Ammon's horn (tissue), 1 donor: ENCODE results near the gene VCL.
"Not testable (repeated sequence)": the region's sequence is repeated elsewhere in the genome, so short reads cannot be mapped to it uniquely, and the experiment has no call there.

Experiments
- DNase-seq: peaks from one replicate; pipeline ENCODE4 v3.0.0-alpha.2; 2016; ENCODE audit warnings: low spot score

Gene VCL

GRCh38 chr10:73997787-73998622, at the start of gene VCL:
Gene VCL, plus strand, starts transcription at chr10:73998116. Its CDS starts 92 bp downstream, at chr10:73998208.
- peak; percentile 98 for DNase-seq

- no peak for DNase-seq
These were observed 48.8 kb upstream of the VCL start for GRCh38 chr10:73948947-73949633.

DNA sequence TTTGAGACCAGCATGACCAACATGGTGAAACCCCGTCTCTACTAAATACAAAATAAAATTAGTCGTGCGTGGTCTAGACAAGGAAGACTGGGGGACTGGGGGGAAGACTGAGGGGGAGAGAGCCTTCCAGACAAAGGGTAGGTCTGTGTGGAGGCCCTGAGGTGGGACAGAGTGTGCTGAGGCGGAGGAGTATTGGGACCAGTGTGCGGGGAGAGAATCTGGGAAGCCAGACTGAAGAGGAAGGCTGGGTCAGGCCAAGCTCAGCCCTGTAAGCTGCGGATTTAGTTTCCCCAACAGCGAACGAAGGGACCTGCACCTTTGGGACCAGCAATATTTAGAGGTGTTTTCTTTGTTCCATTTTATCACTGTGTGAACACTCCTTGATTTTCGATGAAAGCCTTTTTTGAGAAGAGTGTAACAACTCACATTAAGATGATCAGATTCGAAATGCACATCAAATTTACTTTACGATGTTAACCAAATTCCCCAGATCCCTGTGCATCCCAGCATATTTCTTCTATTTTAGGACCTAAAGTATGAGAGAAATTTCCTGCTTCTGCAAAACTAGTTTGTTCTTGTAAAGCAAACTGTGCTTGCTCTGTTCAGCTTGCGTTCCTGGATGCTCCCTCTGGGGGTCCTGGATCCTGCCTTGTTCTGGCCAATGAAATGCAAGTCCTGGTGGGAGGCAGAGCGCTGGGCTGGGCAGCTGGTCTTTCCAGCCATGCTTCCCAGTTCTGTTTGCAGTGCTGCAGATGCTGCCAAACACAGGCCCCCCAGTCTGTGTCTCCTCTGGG, 47.6 kb upstream of the VCL start:
- DNase-seq, result no peak

- DNase-seq, result no peak
These were observed 44.3 kb upstream of the VCL start for GRCh38 chr10:73953665-73954064.

DNA sequence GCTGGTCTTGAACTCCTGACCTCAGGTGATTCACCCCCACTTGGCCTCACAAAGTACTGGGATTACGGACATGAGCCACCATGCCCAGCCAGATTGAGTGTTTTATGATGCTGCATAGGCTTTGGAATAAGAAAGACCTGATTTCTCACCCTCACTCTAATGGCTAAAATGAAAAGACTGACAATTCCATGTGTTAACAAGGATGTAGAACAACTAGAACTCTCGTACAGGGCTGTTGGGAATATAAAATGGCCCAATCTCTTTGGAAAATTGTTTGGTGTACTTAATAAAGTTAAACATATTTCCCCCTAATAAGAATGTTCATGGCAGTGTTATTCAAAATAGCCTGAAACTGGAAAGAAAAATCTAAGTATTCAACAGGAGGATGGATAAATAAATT, 43.2 kb upstream of the VCL start:
- no peak for DNase-seq

GRCh38 chr10:73955719-73956118, 42.2 kb upstream of the VCL start:
- DNase-seq, result no peak

- peak; percentile 24 for DNase-seq
These were observed 41.2 kb upstream of the VCL start for GRCh38 chr10:73956476-73957359.

DNA sequence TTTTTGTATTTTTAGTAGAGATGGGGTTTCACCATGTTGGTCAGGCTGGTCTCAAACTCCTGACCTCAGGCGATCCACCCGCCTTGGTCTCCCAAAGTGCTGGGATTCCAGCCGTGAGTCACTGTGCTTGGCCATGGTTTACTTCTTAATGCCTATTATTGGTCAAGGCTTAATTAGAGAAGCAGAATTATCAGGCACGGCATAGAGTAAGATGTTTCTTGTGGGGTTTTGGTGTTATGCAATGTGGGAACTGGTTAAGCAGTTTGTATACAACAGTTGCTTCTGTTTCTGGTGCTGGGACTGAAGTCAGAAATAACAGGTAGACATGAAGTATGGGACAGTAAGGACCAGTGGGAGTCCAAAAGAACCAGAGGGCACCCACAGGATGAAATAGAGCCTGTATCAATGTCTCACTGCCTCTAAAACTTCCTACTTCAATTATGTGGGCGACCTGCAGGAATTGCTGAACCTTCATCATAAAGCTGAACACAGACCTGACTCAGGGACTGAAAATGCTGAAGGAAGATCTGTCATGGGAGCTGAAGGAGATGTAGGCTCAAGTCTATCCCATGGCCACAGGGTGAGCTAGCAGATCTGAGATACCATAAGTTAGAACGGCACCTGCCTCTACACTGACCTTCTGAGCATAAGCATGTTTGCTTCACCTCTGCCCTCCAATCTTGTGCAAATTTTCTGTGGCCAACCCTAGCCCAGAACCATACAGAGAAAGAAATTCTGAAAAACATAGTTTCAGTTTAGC, 38.3 kb upstream of the VCL start:
- DNase-seq, result no peak

DNA sequence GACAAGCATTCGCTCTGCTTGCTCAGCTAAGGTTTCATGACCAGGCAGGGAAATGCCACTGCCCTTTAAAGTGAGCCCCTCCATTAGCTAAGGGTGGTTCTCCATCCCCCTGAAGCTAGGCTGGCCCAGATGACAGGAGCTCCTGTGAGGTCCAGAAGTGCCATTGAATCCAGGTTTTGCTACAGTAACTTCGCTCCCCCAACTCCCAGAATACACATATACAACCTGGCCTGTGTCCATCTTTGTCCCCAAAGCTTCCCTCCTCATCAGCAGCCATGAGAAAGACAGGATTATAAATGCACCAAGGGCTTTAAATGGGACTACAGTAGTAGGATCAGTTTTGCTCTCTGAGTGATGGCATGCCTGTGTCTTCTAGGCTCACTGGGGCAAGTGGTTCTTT, 35.5 kb upstream of the VCL start:
- DNase-seq, result no peak

DNA sequence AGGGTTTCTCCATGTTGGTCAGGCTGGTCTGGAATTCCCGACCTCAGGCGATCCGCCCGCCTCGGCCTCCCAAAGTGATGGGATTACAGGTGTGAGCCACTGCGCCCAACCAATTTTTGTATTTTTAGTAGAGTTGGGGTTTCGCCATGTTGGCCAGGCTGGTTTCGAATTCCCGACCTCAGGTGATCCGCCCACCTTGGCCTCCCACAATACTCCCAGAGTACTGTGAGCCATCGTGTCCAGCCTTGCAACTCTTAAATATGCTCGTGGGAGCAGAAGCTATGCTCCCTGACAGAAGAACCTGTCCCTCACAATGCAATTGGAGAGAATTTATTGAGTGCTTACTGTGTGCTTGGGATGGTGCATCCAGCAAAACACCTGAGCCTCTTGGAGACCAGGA, 34.4 kb upstream of the VCL start:
- not testable (repeated sequence) for DNase-seq

- no peak for DNase-seq
These were observed 33.2 kb upstream of the VCL start for GRCh38 chr10:73964743-73965142.

DNA sequence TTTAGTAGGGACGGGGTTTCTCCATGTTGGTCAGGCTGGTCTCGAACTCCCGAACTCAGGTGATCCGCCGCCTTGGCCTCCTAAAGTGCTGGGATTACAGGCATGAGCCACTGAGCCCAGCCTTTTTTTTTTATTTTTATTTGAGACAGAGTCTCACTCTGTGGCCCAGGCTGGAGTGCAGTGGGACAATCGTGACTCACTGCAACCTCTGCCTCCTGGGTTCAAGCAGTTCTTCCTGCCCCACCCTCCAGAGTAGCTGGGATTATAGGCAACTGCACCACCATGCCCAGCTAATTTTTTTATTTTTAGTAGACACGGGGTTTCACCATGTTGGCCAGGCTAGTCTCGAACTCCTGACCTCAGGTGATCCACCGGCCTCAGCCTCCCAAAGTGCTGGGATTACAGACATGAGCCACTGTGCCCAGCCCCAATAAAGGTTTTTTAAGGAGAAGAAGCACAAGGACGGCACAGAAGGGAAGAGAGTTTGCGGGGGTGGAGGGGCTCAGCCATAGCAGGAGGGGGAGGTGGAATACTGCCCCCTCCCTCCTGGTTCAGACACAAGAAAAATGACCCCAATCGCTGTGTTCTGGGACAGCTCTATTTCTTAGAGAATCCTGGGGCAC, 32.5 kb upstream of the VCL start:
- DNase-seq, result not testable (repeated sequence)

DNA sequence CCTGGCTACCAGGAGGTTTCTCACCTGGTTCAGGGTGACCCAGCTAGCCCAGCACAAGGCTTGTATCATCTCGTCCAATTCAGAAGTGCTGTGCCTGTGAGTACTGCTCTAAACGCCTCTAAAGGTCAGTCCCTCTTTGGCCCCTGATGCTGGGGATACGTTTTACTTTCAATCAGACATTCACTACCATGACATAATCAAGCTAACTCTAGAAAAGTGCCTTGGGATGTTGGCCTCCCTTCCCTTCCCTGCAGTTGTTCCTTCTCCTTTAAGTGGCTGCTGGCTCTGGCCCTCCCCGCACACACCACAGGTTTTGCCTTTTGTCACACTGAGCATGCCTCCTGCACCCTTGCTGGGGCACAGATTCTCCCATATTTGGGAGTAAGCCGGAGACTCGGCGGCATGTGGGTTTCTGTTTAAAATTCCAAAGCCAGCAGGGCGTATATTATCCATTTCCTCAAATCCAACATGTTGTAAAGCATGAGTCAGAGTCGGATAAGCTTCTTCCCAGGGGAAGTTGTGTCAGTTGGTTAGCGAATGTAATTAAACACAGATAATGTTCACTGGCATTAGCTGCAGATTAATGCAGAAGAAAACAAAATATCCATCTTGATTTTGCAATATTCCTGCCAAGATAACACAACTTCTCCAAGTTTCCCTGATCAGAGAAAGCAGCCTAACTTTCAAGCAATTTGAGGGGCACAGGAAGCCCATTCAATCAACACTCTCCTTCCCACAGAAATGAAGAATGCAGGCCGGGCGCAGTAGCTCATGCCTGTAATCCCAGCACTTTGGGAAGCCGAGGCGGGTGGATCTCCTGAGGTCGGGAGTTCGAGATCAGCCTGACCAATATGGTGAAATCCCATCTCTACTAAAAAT, 31.8 kb upstream of the VCL start:
- DNase-seq, result peak; percentile 69

GRCh38 chr10:73967022-73967429, 30.9 kb upstream of the VCL start:
- DNase-seq, result no peak

DNA sequence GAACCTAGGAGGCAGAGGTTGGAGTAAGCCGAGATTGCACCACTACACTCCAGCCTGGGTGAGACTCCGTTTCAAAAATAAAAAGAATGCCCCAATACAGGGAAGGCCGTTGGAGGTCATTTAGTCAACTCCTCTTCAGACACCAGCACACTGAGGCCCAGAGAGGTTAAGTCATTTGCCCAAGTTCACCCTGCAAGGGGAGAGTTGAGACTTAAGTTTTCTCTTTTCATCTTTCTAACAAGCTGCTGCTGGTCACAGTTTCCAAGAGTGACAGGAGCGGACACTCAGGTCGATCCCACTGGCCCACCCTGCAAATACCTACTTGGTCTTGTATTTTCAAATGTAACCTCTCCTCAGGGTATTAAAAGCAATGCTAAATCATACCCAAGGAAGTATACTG, 30.4 kb upstream of the VCL start:
- no peak for DNase-seq

DNA sequence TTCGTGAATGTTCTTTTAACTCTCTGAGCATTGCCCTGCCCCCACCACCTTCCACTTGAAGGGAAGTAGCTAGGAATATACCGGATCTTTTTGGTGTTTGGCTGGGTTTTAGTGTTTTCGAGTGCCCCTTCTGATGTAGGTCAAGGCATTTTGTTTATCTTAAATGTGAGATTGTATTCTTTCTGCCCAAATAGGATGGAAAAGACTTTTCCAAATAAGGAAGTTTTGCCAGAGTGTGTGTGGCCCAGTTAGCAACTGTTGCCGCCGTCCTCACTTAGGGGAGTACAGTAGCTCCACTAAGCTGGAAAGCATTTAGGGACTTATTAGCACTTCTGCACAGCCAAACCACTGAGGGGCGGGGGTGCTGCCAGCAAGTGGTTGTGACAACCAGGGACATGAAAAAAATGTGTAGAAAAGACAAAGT, 29.8 kb upstream of the VCL start:
- DNase-seq, result no peak

- DNase-seq, result no peak
These were observed 28.6 kb upstream of the VCL start for GRCh38 chr10:73969224-73969841.

DNA sequence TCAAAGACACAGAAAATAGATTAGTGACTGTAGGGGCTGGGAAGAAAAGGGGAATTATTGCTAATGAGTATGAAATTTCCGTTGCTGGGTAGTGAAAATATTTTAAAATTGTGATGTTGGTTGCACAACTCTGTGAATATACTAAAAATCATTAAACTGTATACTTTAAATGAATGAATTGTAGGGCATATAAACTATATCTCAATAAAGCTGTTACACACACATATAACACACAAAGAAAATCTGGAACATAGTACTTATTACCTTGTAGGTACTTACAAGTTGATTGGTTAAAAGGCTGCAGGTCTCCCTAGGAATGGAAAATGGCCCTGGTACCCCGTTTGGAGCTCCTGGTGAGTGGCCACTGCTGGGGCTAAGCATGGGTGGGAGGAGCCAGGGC, 27.1 kb upstream of the VCL start:
- no peak for DNase-seq
